H1 (cell line): ENCODE results near the gene B9D1. TPM values are rescaled to one million over a fixed set of nuclear protein-coding genes. Genes with fewer than 3 reads are reported as not detected.

Experiments
- CTCF ChIA-PET: fragments of 300-600 bp; sonication (Branson Sonifier 250); formaldehyde crosslinking; loops from one replicate; lab custom pipeline; 2021; ENCODE audit not compliant: partially characterized antibody; lab: Charles Lee
- POLR2A ChIA-PET: fragments of 300-600 bp; sonication (Branson Sonifier 250); formaldehyde crosslinking; loops from one replicate; lab custom pipeline; 2021; ENCODE audit warnings: inconsistent platforms; ENCODE audit not compliant: partially characterized antibody; lab: Charles Lee
- DNase-seq, 2 experiments: peaks; one replicate each; pipeline versions ENCODE4 v3.0.0 to v3.0.0-alpha.2; 2010 to 2022; ENCODE audit warnings: low spot score in 2 of 2, low read depth in 1 of 2, mixed read lengths in 1 of 2
- FAIRE-seq: peaks from 2 replicates; lab custom pipeline; 2011; peaks lifted over from hg19 to GRCh38; lab: Jason Lieb, UNC
- H2AFZ ChIP-seq: 2 replicates; pipeline ENCODE4 v1.8.1; 2012; ENCODE audit warnings: low read length, inconsistent platforms
- H2AK5ac ChIP-seq: 2 replicates; pipeline ENCODE4 v1.6.1; 2013; ENCODE audit warnings: low read depth, low read length
- H2BK120ac ChIP-seq: replicated peaks from 2 replicates; pipeline ENCODE3; 2013; ENCODE audit warnings: low read depth, low read length, inconsistent platforms
- H2BK12ac ChIP-seq: 2 replicates; pipeline ENCODE4 v1.6.1; 2013; ENCODE audit warnings: low read depth, low read length
- H2BK15ac ChIP-seq: 2 replicates; pipeline ENCODE4 v1.6.1; 2013; ENCODE audit warnings: low read length
- H2BK20ac ChIP-seq: 2 replicates; pipeline ENCODE4 v1.6.1; 2013; ENCODE audit warnings: low read length
- H2BK5ac ChIP-seq: 2 replicates; pipeline ENCODE4 v1.6.1; 2013; ENCODE audit warnings: low read depth, low read length
- H3K14ac ChIP-seq: 2 replicates; pipeline ENCODE4 v1.6.1; 2013; ENCODE audit warnings: inconsistent platforms; ENCODE audit not compliant: insufficient read length
- H3K18ac ChIP-seq: 2 replicates; pipeline ENCODE4 v1.6.1; 2013; ENCODE audit warnings: low read length; ENCODE audit errors: extremely low read depth
- H3K23ac ChIP-seq: 2 replicates; pipeline ENCODE4 v1.6.1; 2013; ENCODE audit warnings: inconsistent platforms; ENCODE audit not compliant: insufficient read length
- H3K23me2 ChIP-seq: 2 replicates; pipeline ENCODE4 v1.6.1; 2013; ENCODE audit warnings: low read depth, low read length
- H3K27ac ChIP-seq: 2 replicates; pipeline ENCODE4 v1.6.1; 2011; ENCODE audit warnings: low read depth, low read length, inconsistent platforms
- H3K27me3 ChIP-seq, 4 experiments: replicated peaks in 1 of 4; 1 replicate in 1 of 4; 2 replicates in 3 of 4; pipeline versions ENCODE4 v1.6.1 to v1.8.1; 2011 to 2013; ENCODE audit warnings: low read length in 3 of 4, mild to moderate bottlenecking in 3 of 4, inconsistent platforms in 2 of 4, mixed read lengths in 2 of 4, moderate library complexity in 1 of 4; ENCODE audit not compliant: control insufficient read depth in 3 of 4, insufficient read depth in 3 of 4; ENCODE audit errors: extremely low read depth in 1 of 4
- H3K36me3 ChIP-seq, 4 experiments: 2 replicates each; pipeline versions ENCODE4 v1.6.1 to v1.8.1; 2011 to 2013; ENCODE audit warnings: mild to moderate bottlenecking in 4 of 4, low read length in 3 of 4, moderate library complexity in 2 of 4, control low read depth in 1 of 4, inconsistent platforms in 1 of 4; ENCODE audit not compliant: insufficient read depth in 4 of 4, control insufficient read depth in 2 of 4
- H3K4ac ChIP-seq: replicated peaks from 2 replicates; pipeline ENCODE3; 2013; ENCODE audit warnings: low read length, low read depth, mixed read lengths, inconsistent platforms; ENCODE audit not compliant: insufficient read length
- H3K4me1 ChIP-seq, 4 experiments: replicated peaks in 1 of 4; 1 replicate in 1 of 4; 2 replicates in 3 of 4; pipeline versions ENCODE4 v1.6.1 to v1.8.1; 2011 to 2013; ENCODE audit warnings: low read length in 3 of 4, inconsistent platforms in 2 of 4, mixed read lengths in 1 of 4; ENCODE audit not compliant: insufficient read depth in 4 of 4, control insufficient read depth in 3 of 4
- H3K4me2 ChIP-seq, 2 experiments: 2 replicates each; pipeline versions ENCODE4 v1.6.1 to v1.8.1; 2011 to 2013; ENCODE audit warnings: low read depth in 2 of 2, low read length in 2 of 2, control low read depth in 1 of 2, inconsistent platforms in 1 of 2, mild to moderate bottlenecking in 1 of 2; ENCODE audit not compliant: insufficient read depth in 1 of 2
- H3K4me3 ChIP-seq, 4 experiments: fragments of 200-600, 300-600 bp in 1 of 4; sonication (generic), shearing (Covaris generic), sonication (Bioruptor Twin) in 1 of 4; 2 replicates each; pipeline versions ENCODE4 v1.5.1 to v1.8.1; 2011 to 2016; ENCODE audit warnings: low read length in 4 of 4, low read depth in 3 of 4, control low read depth in 2 of 4, inconsistent platforms in 2 of 4, mild to moderate bottlenecking in 2 of 4, mixed read lengths in 1 of 4, moderate library complexity in 1 of 4; ENCODE audit not compliant: insufficient read depth in 2 of 4; ENCODE audit errors: extremely low read depth in 1 of 4
- H3K56ac ChIP-seq: replicated peaks from 2 replicates; pipeline ENCODE3; 2013; ENCODE audit warnings: low read depth, mild to moderate bottlenecking, mixed read lengths, low read length, inconsistent platforms; ENCODE audit not compliant: insufficient read length
- H3K79me1 ChIP-seq: 2 replicates; pipeline ENCODE4 v1.6.1; 2013; ENCODE audit warnings: low read depth, low read length, control low read depth
- H3K79me2 ChIP-seq, 2 experiments: 2 replicates each; pipeline versions ENCODE4 v1.6.1 to v1.8.1; 2012 to 2013; ENCODE audit warnings: low read length in 2 of 2, mild to moderate bottlenecking in 2 of 2, inconsistent platforms in 1 of 2; ENCODE audit not compliant: insufficient read depth in 2 of 2, control insufficient read depth in 1 of 2
- H3K9ac ChIP-seq, 4 experiments: replicated peaks in 1 of 4; 1 replicate in 1 of 4; 2 replicates in 3 of 4; pipeline versions ENCODE4 v1.6.1 to v1.8.1; 2011 to 2013; ENCODE audit warnings: low read depth in 3 of 4, low read length in 3 of 4, control low read depth in 2 of 4, mild to moderate bottlenecking in 2 of 4, moderate library complexity in 2 of 4, inconsistent platforms in 1 of 4; ENCODE audit errors: extremely low read depth in 1 of 4
- H3K9me3 ChIP-seq, 2 experiments: 2 replicates each; pipeline versions ENCODE4 v1.6.1 to v1.8.1; 2012 to 2013; ENCODE audit warnings: mild to moderate bottlenecking in 2 of 2, moderate library complexity in 2 of 2, control low read depth in 1 of 2, inconsistent platforms in 1 of 2, low read depth in 1 of 2, low read length in 1 of 2, mixed read lengths in 1 of 2; ENCODE audit not compliant: insufficient read depth in 2 of 2
- H4K20me1 ChIP-seq, 2 experiments: replicated peaks in 1 of 2; 2 replicates each; pipeline versions ENCODE3 to v1.8.1; 2011 to 2013; ENCODE audit warnings: inconsistent platforms in 2 of 2, low read length in 2 of 2, mild to moderate bottlenecking in 1 of 2; ENCODE audit not compliant: insufficient read depth in 2 of 2, control insufficient read depth in 1 of 2
- H4K5ac ChIP-seq: 2 replicates; pipeline ENCODE4 v1.6.1; 2013; ENCODE audit warnings: low read length, low read depth, mixed read lengths, inconsistent platforms; ENCODE audit not compliant: insufficient read length
- H4K8ac ChIP-seq: 2 replicates; pipeline ENCODE4 v1.8.0; 2013; ENCODE audit warnings: mild to moderate bottlenecking, moderate library complexity, low read length, inconsistent platforms; ENCODE audit not compliant: insufficient read depth; ENCODE audit errors: extremely low read depth
- H4K91ac ChIP-seq: replicated peaks from 2 replicates; pipeline ENCODE3; 2013; ENCODE audit warnings: low read length, mixed read lengths, inconsistent platforms; ENCODE audit not compliant: insufficient read length
- ASH2L ChIP-seq: fragments of 200-600, 300-600 bp; sonication (generic); IDR thresholded peaks from one replicate; pipeline ENCODE4 v1.7.1; 2017; ENCODE audit warnings: low read length
- CBX8 ChIP-seq: fragments of 300-800, 300-1000 bp; sonication (generic); IDR thresholded peaks from 2 replicates; pipeline ENCODE4 v1.7.1; 2016; ENCODE audit warnings: low read depth, low read length, borderline replicate concordance
- HDAC6 ChIP-seq: IDR thresholded peaks from one replicate; pipeline ENCODE4 v1.7.1; 2012; ENCODE audit warnings: low read depth, mild to moderate bottlenecking, inconsistent platforms, low read length, moderate library complexity
- JUN ChIP-seq: IDR thresholded peaks from 2 replicates; pipeline ENCODE4 v1.6.1; 2011; ENCODE audit warnings: low read depth, mild to moderate bottlenecking, improper control_type of control experiment, low read length
- NRF1 ChIP-seq: IDR thresholded peaks from 2 replicates; pipeline ENCODE4 v1.6.1; 2011; ENCODE audit warnings: mild to moderate bottlenecking, low read depth, low read length, improper control_type of control experiment
- PHF8 ChIP-seq: fragments of 200-600 bp; sonication (generic); conservative IDR thresholded peaks from 2 replicates; pipeline ENCODE4 v1.7.1; 2012; ENCODE audit warnings: low read depth, mild to moderate bottlenecking, inconsistent platforms, low read length, moderate library complexity
- RBBP5 ChIP-seq: IDR thresholded peaks from 2 replicates; pipeline ENCODE4 v1.7.1; 2012; ENCODE audit warnings: low read depth, mild to moderate bottlenecking, inconsistent platforms, low read length, moderate library complexity, borderline replicate concordance
- RNF2 ChIP-seq: fragments of 200-900, 300-1000 bp; sonication (generic); IDR thresholded peaks from 2 replicates; pipeline ENCODE4 v1.7.1; 2016; ENCODE audit warnings: borderline replicate concordance, low read depth, mild to moderate bottlenecking, antibody characterized with exemption, low read length; ENCODE audit not compliant: poor library complexity, severe bottlenecking; ENCODE audit errors: missing control alignments
- SAP30 ChIP-seq: fragments of 300-600 bp; sonication (generic); IDR thresholded peaks from 2 replicates; pipeline ENCODE4 v1.7.1; 2012; ENCODE audit warnings: low read length, moderate library complexity, mild to moderate bottlenecking, inconsistent platforms; ENCODE audit not compliant: insufficient read depth, insufficient replicate concordance
- TAF7 ChIP-seq: optimal IDR thresholded peaks from 2 replicates; pipeline ENCODE3; 2011; ENCODE audit warnings: low read depth, mild to moderate bottlenecking, inconsistent platforms, low read length, moderate library complexity, borderline replicate concordance
- TEAD4 ChIP-seq: IDR thresholded peaks from 2 replicates; pipeline ENCODE4 v1.6.1; 2012; ENCODE audit warnings: low read depth, low read length, inconsistent platforms, mixed read lengths
- WGBS, 2 experiments: shearing (Covaris generic) in 1 of 2; methylation state at CpG; one replicate each; pipeline versions ENCODE4 v1.1.6 to v1.1.7; 2013 to 2015; ENCODE audit warnings: low lambda C conversion rate in 2 of 2, mixed read lengths in 2 of 2, inconsistent platforms in 1 of 2, low coverage in 1 of 2, missing lambda C conversion rate in 1 of 2; ENCODE audit not compliant: insufficient replicate concordance in 2 of 2, insufficient coverage in 1 of 2, insufficient read length in 1 of 2; ENCODE audit errors: extremely low coverage in 1 of 2, missing lambda C conversion rate in 1 of 2; 5-methylcytosine and 5-hydroxymethylcytosine counted together
- polyA plus RNA-seq, 7 experiments: library from polyadenylated mRNA; depleted of rRNA in 3 of 7; stranded (reverse) in 5 of 7; unstranded in 2 of 7; fragments of >200 nt in 5 of 7; fragments of 200-250 nt in 2 of 7; gene quantifications; 1 replicate in 5 of 7; 2 replicates in 1 of 7; 4 replicates in 1 of 7; pipeline versions ENCODE4 v1.2.1 to v1.2.3, GENCODE V29; 2011 to 2013; ENCODE audit warnings: missing spikeins in 2 of 7, mixed read lengths in 2 of 7
- total RNA-seq: library from RNA; stranded (reverse); fragmentation: NEBNext Ultra II Directional; extraction: Animal tissue kit (Norgen Biotek cat#: 25700); gene quantifications from 2 replicates; pipeline ENCODE4 v1.2.1, GENCODE V29; 2021

B9D1 gene
- total and polyA plus RNA-seq, 2 of the 8 experiments (the other 6 are each of a cell fraction or from before 2014, with no cell fraction given): 24.6 to 65.7 TPM

DNA sequence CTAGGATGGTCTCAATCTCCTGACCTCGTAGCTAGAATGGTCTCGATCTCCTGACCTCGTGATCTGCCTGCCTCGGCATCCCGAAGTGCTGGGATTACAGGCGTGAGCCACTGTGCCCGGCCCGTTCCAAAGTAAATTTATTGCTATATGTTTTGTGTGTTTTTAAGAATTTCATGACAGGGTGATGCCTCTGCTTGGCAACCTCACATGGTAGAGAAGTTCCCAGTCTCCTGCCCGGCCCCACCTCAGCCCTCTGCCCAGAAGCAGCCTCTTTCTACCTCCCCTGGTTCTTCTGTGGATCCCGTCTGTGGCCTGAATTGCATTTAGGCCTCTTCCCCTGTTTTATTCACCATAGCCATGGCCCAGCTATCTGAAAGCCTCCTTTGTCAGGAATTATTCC, 55.0 kb downstream of the B9D1 start:
- Histone ChIP-seq H2BK5ac (no peak overlapping the region), H3K9me3 (no peaks in the 10 kb centered on the region), H3K14ac (no peak overlapping the region), H3K9ac (no peak overlapping the region), H3K56ac (no peak overlapping the region), H3K79me2 (no peaks in the 10 kb centered on the region), H3K18ac (no peak overlapping the region), H4K8ac (no peak overlapping the region), H2BK20ac (no peak overlapping the region), H2AK5ac (no peak overlapping the region), H3K4ac (no peak overlapping the region), H2BK120ac (no peak overlapping the region), H2BK15ac (no peak overlapping the region), H4K20me1 (peaks cover 6 to 22% of the 10 kb centered on the region in 2 experiments), H3K4me3 (no peak overlapping the region), H4K5ac (no peak overlapping the region), H3K4me2 (no peak overlapping the region), H3K23me2 (no peaks in the 10 kb centered on the region), H3K27ac (no peak overlapping the region), H3K79me1 (peaks cover 15% of the 10 kb centered on the region), H4K91ac (no peak overlapping the region), H3K23ac (no peak overlapping the region), H2AFZ (no peak overlapping the region), H3K4me1 (peaks cover 0 to 4% (median 0%) of the 10 kb centered on the region in 4 experiments; a peak in 2 of 7 replicates), H2BK12ac (no peak overlapping the region), H3K36me3 (peaks cover 4 to 9% (median 8%) of the 10 kb centered on the region in 4 experiments; a peak in 7 of 8 replicates), H3K27me3 (no peaks in the 10 kb centered on the region)
- DNase-seq (no peak), FAIRE-seq (no peak)
- ChIA-PET POLR2A (interaction anchor here (1.3 kb wide), 1 partner anchor 31 kb away, joined by 4 read pairs; no protein-coding TSS in a partner anchor), CTCF (interaction anchor here (1.0 to 2.6 kb wide), 2 partner anchors 12 to 14 kb away, joined by 4 to 16 read pairs; no protein-coding TSS in a partner anchor)
- WGBS, 2 experiments: 96% methylated on average over 10 of the region's 10 CpGs; no CpG with 5 or more reads in 1 of the 2 experiments
- TF ChIP-seq ASH2L: no peak
- no peak for TF ChIP-seq RBBP5
- no peak for TF ChIP-seq NRF1
- no peak for TF ChIP-seq TAF7
- TF ChIP-seq JUN: no peak
- TF ChIP-seq CBX8: no peak
- TF ChIP-seq TEAD4: no peak
- no peak for TF ChIP-seq HDAC6
- TF ChIP-seq RNF2: no peak
- TF ChIP-seq PHF8: no peak
- TF ChIP-seq SAP30: no peak
